NCI-H2081 (cell line): ENCODE data around the gene HRH2.
"Not testable (repeated sequence)": the region's sequence is repeated elsewhere in the genome, so short reads cannot be mapped to it uniquely, and the experiment has no call there.

ENCODE experiments used
- DNase-seq, 2 experiments: peaks; one replicate each; lab custom pipeline; 2025; lab: John Stamatoyannopoulos, UW

Gene HRH2, protein sequence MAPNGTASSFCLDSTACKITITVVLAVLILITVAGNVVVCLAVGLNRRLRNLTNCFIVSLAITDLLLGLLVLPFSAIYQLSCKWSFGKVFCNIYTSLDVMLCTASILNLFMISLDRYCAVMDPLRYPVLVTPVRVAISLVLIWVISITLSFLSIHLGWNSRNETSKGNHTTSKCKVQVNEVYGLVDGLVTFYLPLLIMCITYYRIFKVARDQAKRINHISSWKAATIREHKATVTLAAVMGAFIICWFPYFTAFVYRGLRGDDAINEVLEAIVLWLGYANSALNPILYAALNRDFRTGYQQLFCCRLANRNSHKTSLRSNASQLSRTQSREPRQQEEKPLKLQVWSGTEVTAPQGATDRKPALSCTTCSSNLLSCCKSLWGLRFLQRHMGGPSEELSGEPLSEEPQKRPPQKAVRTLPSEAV

DNA sequence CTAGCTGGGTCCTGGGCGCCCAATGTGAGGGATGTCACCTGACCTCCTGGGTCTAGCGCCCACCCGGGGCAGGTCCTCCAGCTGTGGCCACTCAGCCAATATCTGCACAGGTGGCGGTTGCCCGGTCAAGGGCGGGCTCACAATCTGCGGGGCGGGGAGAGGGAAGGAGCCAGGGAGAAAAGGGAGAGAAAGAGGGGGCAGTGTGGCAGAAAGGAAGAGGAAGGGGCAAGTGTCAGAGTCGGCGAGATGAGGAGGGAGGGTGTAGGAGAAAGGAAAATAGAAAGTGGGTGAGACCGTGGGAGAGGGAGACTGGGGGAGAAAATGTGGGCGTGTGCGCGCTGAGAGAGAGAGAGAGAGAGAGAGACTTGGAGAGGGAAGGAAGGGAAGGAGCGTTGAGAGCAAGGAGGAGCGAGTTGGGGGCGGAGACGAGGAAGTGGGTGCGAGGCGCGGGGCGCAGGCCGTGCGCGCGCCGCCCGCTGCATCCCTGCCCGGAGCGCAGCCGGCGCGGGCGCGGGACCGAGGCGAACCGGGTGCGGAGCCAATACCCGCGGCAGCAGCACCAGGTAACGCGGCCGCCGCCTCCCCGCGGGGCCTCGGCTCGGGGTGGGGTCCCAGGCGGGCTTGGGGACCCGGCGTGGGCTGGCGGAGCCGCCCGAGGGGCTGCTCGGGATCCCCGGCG is at the start of gene HRH2:
HRH2 (plus strand) TSS at position 479 of the 679 bp plus-strand sequence. CDS start 25,163 bp downstream, outside the sequence.
- no peak for DNase-seq

DNA sequence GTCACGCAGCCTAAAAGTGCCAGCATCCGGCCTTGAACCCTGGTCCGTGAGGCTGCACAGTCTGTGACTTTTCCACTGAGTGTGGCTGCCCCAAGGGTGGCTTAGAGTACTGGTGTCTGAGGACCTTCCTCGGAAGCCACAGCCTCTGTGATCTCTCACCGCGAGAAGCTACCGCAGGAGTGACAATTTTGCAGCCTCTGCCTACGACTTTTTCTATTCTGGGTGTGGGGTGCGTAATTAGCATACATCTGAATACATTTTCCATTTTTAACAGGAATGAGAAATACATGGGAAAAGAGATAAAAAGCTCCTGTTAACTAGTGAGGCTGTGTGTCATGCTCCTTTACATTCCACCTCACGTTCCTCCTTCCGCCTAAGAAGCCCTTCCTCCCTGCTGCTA is 48.3 kb upstream of the HRH2 start:
- DNase-seq, result no peak

DNA sequence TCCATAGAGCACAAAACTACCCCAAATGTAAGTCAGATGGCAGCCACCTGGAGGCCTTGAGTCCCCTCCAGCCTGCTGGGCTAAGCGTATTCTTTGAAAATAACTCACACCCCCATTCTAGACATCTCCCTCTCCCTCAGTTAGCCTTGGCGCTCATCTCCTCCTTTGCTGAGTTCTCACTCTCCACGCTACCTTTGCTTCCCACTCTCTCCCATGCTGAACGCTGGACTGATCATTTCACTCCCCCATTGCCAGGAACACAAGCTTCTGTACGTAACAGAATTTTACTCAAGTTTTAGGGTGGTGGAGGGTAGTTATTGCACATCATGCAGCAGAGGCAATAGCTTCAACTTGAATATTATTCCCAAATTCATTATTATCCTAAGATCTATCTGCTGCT is 47.5 kb upstream of the HRH2 start:
- DNase-seq, result no peak

- DNase-seq, result no peak
Measured at GRCh38 chr5:175610898-175611297, 47.0 kb upstream of the HRH2 start.

- no peak for DNase-seq
Measured at GRCh38 chr5:175614223-175614815, 43.6 kb upstream of the HRH2 start.

DNA sequence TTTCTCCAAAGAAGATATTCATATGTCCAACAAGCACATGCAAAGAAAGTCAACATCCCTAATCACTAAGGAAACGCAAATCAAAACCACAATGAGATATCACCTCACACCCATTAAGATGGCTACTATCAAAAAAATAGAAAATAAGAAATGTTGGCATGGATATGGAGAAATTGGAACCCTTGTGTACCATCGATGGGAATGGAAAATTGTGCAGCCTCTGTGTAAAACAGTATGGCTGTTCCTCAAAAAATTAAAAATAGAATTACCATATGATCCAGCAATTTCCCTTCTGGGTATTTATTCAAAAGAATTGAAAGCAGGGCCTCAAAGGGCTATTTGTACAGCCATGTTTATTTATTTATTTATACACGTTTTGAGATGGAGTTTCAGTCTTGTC is 43.0 kb upstream of the HRH2 start:
- DNase-seq, result no peak

GRCh38 chr5:175616083-175616482 is 41.8 kb upstream of the HRH2 start:
- DNase-seq, result no peak

GRCh38 chr5:175616527-175616926 is 41.3 kb upstream of the HRH2 start:
- not testable (repeated sequence) for DNase-seq

DNA sequence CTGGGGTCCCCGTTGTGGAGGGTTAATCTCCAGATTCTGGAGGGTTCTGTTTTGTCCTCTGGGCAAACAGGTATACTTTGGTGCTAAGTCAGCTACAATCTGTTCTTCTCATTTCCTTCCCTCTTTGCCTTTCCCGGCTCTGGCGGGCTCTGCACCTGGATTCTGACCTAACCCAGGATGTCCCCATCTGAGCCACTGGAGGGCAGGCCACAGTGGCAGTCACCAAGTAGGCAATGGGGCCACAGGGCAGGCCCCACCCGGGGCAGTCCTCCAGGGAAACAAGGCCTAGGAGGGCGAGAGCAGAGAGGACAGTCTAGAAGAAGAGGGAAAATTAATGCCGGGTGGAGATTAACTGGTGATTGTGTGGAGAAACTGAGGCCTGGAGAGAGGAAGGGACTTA is 40.4 kb upstream of the HRH2 start:
- no peak for DNase-seq

- DNase-seq, result no peak
Measured at GRCh38 chr5:175620527-175620926, 37.3 kb upstream of the HRH2 start.

DNA sequence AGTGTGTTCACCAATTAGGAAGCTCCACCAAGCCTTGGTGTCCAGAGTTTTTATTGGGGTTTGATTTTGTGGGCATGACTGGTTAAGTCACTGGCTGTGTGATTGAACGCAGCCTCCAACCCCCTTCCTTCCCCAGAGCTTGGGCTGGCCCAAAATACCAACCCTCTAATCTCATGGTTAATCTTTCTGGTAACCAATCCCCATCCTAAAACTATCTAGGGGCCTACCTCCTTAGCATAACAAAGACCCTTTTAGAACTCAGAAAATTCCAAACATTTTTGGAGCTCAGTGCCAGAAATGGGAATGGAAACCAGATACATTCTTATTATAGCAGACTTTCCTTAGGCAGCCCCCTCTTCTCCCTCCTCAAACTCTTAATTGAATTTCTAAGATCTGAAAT is 35.9 kb upstream of the HRH2 start:
- DNase-seq, result no peak

- DNase-seq, result no peak
Measured at GRCh38 chr5:175623088-175623487, 34.8 kb upstream of the HRH2 start.

- DNase-seq, result no peak
Measured at GRCh38 chr5:175624316-175624715, 33.6 kb upstream of the HRH2 start.

- DNase-seq, result no peak
Measured at GRCh38 chr5:175627005-175627404, 30.9 kb upstream of the HRH2 start.

- DNase-seq, result no peak
Measured at GRCh38 chr5:175627739-175628138, 30.1 kb upstream of the HRH2 start.

DNA sequence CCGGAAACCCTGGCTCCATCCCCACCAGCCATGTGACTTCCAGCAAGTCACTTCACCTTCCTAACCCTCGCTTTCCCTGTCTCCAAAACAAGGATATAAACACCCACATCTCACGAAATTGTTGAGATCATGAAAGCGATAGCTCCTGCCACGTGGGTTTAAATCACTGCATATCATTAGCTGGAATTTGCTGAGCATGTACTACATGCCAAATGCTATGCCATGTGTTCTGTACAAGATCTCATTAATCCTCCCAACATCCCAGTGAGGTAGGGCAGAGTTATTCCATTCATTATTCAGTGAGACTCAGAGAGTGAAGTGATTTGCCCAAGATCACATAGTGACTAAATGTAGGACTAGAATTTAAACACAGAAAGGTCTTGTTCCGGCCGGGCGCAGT is 29.2 kb upstream of the HRH2 start:
- DNase-seq, result no peak

DNA sequence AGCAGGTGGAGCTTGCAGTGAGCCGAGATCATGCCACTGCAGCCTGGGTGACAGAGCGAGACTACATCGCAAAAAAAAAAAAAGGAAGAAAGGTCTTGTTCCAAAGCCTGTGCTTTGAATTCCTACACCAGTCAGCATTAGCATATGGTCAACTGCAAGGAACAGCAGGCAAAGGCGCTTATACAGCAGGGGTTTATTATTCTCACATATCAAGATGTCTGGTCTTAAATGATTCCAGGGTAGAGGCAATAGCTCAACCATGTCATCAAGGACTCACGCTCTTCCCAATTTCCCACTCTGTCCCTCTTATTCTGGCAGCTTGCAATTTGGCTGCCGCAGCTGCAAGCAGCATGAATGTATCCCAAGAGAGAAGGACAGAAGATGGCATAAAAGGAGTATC is 28.6 kb upstream of the HRH2 start:
- DNase-seq, result no peak

DNA sequence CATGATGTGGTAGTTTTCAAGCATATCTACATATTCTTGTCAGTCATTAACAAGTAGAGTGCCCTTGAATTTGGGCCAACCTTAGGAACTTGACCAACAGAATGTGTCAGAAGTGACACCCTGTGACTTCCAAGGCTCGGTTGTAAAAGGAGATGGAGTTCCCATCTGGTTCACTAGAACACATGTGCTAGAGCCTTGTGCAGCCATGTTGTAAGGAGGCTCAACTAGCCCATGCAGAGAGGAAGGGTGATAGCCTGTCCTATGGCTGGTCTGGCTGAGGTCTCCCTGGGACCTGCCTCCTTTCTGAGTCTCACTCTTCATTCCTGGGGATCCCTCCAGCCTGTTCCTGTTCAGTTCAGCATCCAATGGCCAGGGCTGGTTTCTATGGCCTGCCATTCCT is 28.1 kb upstream of the HRH2 start:
- no peak for DNase-seq

DNA sequence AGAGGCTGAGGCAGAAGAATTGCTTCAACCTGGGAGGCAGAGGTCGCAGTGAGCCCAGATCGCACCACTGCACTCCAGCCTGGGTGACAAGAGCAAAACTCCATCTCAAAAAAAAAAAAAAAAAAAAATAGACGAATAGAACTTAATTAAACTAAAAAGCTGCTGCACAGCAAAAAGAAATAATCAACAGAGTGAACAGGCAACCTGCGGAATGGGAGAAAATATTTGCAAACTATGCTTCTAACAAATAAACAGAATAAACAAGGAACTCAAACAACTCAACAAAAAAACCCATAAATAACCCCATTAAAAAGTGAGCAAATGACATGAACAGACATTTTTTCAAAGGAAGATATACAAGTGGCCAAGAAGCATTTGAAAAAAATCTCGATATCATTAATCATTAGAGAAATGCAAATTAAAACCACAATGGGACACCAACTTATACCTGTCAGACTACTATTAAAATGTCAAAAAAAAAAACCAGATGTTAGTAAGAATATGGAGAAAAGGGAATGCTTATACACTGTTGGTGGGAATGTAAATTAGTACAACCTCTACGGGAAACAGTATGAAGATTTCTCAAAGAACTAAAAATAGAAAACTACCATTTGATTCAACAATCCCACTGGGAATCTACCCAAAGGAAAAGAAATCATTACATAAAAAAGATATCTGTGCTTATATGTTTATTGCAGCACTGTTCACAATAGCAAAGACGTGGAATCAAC is 21.9 kb upstream of the HRH2 start:
- no peak for DNase-seq

DNA sequence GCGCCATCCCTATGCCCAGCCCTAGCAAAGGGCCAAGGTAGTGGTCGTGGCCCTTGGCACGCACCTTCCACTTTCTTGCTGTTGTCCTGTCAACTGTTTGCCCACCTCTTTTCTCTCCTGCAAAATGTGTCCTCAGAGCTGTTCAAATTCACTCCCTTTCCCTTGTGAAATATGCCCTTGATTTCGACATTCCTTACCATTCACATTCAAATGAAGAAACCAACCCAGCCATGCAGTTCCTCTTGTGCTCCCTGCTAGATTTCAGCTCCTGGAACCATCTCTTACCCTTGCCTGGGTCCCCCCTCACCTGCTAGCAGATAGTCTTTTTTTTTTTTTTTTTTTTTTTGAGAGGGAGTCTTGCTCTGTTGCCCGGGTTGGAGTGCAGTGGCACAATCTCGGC is 19.6 kb upstream of the HRH2 start:
- no peak for DNase-seq

DNA sequence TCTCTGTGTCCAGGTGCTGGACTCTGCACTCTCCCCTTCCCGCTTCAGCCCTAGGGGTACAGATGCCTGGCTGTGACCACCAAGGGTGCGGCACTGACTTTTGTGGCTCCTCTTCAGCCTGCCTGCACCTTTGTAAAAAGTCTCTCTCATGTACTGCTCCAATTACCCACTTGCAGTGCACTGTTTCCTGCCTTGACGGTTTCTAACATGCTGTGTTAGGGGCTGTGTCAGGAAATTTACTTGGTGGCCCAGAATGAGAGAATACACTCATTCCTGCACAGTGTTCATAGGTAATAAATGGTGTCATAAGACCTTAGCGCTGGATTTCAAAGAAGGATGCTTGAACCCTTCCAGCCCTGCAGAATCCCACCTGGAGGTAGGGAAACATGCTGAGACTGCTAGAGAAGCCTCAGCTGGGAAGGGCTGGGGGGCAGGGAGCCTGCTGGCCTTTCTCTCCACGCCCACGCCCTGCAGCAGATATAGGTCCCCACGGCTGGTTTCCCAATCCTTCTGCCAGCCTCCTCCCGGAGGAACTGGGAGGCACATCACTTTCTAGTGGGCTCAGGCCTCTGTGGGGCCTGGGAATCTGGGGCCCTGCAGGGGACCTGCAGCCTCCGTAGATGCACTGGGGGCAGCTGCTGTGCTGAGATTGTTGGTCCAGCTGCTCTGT is 17.6 kb upstream of the HRH2 start:
- DNase-seq, result no peak

DNA sequence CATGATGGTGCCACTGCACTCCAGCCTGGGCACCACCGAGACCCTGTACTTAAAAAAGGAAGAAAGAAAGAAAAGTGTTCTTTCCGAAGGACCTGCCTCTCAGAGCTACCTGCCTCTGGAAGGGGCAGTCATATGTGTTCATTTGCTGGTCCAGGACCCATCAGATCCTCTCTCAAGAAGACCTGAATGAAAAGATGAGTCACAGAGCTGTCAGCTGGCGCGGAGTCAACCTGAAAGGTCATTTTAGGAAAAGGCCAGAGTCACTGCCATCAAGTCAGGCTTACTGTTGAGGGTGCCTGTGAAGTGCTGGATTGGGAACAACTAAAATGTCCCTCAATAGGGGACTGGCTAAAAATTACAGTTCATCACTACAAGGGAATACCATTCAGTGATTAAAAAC is 14.9 kb upstream of the HRH2 start:
- DNase-seq, result no peak
